HG03135 (cell line): ENCODE measurements around the gene MTHFD1L.
"Not testable (repeated sequence)": the region's sequence is repeated elsewhere in the genome, so short reads cannot be mapped to it uniquely, and the experiment has no call there.

Experiments
- ATAC-seq: cut with Tn5 transposase; IDR thresholded peaks from one replicate; pipeline ENCODE4 v1.9.1; 2021; ENCODE audit warnings: mild to moderate bottlenecking, moderate library complexity; ENCODE audit not compliant: unreplicated experiment

The MTHFD1L gene

DNA sequence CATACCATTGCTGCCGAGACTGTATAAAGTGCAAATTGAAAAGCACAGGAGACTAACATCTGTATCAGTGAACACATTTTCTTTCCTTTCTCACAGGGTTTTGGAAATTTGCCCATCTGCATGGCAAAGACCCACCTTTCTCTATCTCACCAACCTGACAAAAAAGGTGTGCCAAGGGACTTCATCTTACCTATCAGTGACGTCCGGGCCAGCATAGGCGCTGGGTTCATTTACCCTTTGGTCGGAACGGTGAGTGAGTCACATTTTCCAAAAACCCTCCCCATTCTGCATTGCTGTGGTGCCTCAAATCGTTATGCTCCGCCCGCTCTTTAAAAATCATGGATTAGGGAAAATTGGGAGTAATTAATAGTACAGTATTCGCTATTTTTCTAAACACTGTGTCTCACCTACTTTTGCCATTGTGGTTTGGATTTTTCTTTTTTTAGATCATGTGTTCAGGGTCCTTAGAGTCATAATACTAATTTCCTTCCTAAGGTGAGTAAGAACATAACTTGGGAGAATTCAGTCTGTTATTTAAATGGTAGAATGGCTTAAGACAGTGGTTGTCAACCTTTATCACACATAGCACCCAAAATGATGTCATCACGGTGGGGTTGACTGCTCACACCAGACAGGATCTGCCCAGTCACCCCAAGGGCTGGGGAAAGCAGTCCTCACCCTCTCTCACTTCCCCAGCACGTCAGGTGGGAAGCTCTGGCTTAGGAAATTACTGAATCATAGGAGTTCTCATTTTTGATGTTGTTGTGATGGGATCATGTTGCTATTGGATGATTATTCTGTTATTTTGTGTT is 171.6 kb downstream of the MTHFD1L start:
- ATAC-seq, result no peak

GRCh38 chr6:151038616-151039015 is 173.1 kb downstream of the MTHFD1L start:
- ATAC-seq, result no peak

- not testable (repeated sequence) for ATAC-seq
These were observed 175.5 kb downstream of the MTHFD1L start for GRCh38 chr6:151040888-151041521.

DNA sequence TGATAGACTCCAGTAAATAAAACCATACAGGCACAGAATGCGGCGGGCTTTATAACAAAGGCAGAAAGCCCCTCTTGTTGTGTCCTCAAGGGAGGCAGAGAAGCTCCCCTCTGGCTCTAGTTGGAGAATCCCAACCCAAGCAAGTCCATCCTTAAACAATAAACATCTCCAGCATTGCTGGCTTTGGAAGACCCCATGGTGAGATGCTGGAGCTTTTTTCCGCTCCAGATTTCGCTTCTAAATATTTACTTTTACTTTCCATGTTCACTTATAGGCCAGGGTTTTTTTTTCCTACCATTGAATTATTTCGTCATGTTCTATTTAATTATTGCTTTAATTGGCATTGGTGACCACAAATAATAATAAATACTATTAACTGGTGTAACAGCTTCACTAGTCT is 176.2 kb downstream of the MTHFD1L start:
- no peak for ATAC-seq

DNA sequence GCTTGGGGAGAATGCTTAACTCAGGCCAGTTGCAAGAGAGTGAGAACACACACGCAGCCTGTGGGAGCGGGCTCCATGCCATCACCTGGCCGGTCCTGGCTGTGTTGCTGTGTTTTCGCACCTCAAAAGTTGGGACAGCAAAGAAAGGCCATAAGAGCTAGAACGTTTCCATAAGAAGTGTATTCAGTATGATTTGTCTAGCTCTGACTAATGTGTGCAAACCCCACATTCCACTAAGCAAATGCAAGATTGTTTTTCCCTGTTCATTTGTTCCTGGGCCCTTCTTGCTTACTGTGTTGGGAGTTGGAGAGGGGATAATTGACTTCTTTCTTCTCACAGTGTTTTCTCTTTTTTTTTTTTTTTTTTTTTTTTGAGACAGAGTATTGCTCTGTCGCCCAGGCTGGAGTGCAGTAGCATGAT is 177.4 kb downstream of the MTHFD1L start:
- ATAC-seq, result not testable (repeated sequence)

GRCh38 chr6:151043944-151044343 is 178.4 kb downstream of the MTHFD1L start:
- ATAC-seq, result no peak

DNA sequence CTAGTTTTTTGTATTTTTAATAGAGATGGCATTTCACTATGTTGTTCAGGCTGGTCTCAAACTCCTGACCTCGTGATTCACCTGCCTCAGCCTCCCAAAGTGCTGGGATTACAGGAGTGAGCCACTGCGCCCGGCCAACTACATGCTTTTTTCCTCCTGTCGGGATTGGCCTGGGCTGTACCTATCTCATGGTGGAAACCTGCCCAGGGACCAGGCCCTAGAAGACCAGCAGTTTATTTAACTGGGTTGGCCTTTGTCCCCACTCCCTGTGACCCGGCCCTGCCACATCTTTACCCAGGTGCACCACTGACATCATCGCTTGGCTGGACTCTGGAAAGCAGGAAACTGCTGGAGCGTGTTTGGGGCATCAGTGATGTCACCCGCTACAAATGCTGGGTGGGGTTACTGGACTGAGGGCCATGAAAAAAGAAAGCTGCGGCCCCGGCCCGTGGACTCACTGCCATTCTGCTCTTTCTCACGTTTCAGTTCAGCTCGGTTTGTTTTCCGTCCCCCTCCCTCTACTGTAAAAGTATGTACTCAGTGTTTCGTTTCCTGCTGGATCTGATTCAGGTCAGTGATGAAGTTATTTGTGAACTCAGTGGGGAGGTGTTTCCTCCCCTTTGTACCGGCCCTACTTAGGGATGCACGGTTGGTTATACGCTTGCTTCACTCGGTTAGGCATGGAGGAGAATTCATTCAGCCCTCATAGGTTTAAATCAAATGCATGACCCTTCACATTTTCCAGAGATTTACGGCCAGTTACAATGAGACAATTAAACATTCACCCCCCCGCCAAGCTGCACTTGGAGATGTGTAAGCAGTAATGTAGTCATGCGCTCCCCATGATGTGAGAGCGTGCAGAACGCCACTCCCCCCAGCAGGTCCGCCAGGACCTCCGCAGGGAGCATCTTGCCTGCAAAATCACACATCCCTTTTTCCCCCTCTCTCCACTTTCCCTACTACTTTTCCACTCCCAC is 179.3 kb downstream of the MTHFD1L start:
- no peak for ATAC-seq

- not testable (repeated sequence) for ATAC-seq
These were observed 180.2 kb downstream of the MTHFD1L start for GRCh38 chr6:151045511-151046222.

- no peak for ATAC-seq
These were observed 185.7 kb downstream of the MTHFD1L start for GRCh38 chr6:151051164-151051563.

GRCh38 chr6:151052021-151052646 is 186.6 kb downstream of the MTHFD1L start:
- no peak for ATAC-seq

- no peak for ATAC-seq
These were observed 188.8 kb downstream of the MTHFD1L start for GRCh38 chr6:151054306-151054705.

- ATAC-seq, result no peak
These were observed 190.9 kb downstream of the MTHFD1L start for GRCh38 chr6:151056230-151056907.

GRCh38 chr6:151057061-151057460 is 191.6 kb downstream of the MTHFD1L start:
- no peak for ATAC-seq

GRCh38 chr6:151058021-151058733 is 192.7 kb downstream of the MTHFD1L start:
- no peak for ATAC-seq

DNA sequence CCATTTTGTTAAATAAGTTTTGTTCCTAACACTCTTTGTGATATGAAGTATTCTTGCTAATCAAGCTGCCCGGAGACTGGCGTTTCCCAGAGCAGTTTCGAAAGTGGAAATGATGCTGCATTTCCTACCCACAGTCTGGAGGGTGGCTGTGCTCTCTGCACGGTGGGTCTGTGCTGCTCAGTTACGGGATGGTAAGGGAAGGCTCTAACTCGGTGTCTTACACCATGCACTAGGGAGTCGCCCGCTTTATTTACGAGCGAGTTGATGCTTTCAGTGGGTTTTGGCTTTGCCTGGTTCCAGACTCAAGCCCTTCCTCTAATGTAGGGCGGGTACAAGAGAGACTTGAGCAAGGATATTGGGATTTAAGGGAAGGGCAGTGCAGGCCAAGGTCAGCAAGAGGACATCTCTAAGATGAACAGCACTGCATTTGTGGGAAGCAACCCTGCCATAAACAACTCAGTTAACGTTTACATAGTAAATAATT is 194.2 kb downstream of the MTHFD1L start:
- no peak for ATAC-seq

- ATAC-seq, result no peak
These were observed 194.7 kb downstream of the MTHFD1L start for GRCh38 chr6:151060096-151060765.

- no peak for ATAC-seq
These were observed 195.4 kb downstream of the MTHFD1L start for GRCh38 chr6:151060766-151061531.
